Measurements from ENCODE around the gene PTPN13.
A peak's percentile ranks its signal among the peaks of the same experiment; 100 is the strongest.
"Not testable (repeated sequence)": the region's sequence is repeated elsewhere in the genome, so short reads cannot be mapped to it uniquely, and the experiment has no call there.

Gene PTPN13

GRCh38 chr4:86718152-86718551, 124.0 kb downstream of the PTPN13 start:
- no peak for DNase-seq

DNA sequence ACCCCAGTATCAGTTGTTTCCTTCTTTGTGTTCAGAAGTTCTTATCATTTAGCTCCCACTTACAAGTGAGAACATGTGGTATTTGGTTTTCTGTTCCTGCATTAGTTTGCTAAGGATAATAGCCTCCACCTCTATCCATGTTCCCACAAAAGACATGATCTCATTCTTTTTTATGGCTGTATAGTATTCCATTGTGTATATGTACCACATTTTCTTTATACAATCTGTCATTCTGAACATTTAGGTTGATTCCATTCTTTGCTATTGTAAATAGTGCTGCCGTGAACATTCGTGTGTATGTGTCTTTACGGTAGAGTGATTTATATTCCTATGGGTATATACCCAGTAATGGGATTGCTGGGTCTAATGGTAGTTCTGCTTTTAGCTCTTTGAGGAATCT, 125.0 kb downstream of the PTPN13 start:
- not testable (repeated sequence) for DNase-seq

- no peak for DNase-seq
Measured at GRCh38 chr4:86720508-86721068, 126.5 kb downstream of the PTPN13 start.

DNA sequence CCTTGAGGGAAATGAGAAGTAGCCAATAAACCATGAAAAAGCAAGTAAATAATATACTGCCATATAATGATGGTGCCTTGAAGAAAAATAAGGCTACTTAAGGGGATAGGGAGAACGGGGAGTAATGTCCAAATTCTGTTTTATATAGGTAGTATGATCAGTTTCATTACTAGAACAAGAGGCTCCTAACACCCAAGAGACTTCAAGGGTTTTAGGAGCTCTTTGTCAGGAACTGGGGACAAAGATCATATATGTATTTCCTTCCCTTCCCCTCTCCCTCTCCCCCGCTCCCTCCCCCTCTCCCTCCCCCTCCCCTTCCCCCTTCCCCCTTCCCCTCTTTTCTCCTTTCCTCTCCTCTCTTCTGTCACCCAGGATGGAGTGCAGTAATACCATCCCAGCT, 127.3 kb downstream of the PTPN13 start:
- DNase-seq: no peak

DNA sequence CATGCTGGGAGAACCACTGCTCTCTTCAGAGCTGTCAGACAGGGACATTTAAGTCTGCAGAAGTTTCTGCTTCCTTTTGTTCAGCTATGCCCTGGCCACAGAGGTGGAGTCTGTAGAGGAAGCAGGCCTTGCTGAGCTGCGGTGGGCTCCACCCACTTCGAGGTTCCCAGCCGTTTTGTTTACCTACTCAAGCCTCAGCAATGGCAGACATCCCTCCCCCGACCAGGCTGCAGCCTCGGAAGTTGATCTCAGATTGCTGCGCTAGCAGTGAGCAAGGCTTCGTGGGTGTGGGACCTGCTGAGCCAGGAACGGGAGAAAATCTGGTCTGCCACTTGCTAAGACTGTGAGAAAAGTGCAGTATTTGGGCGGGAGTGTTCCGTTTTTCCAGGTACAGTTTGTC, 136.2 kb downstream of the PTPN13 start:
- DNase-seq: no peak

DNA sequence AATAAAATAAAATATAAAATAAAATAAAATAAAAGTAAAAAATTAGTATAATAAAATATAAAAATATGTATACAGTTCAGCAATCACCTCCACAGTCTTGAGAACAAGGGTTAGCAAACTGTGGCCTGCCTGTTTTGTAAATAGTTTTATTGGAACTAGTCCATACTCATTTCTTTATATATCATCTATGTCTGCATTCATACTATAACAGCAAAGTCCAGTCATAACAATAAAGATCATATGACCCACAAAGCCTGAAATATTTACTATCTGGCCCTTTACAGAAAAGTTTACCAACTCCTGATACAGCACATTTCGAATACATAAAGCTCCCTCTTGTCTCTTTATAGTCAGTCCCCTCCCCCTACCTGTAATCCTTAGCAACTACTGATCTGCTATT, 143.1 kb downstream of the PTPN13 start:
- no peak for DNase-seq

DNA sequence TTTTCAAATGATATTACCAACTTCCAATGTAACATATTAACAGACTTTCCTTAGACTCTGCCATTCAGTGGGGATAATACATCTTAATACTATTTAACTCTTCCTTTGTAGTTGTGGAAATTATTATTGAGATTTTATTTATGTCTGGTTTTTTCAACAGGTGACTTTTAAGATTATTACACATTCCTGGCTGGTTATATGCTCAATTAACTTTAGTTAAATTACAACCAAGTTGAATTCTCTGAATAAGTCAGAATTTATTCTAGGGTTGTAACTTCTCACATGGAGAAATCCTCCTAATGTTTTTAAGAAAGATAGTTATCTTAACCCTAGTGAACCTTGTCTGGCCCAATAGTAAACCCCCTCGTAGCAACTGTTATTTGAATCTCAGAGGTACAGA, 147.7 kb downstream of the PTPN13 start:
- DNase-seq: no peak

GRCh38 chr4:86744570-86744969, 150.5 kb downstream of the PTPN13 start:
- DNase-seq: no peak

- DNase-seq: no peak
Measured at GRCh38 chr4:86749121-86749520, 155.0 kb downstream of the PTPN13 start.

- DNase-seq: no peak
Measured at GRCh38 chr4:86755388-86755787, 161.3 kb downstream of the PTPN13 start.

GRCh38 chr4:86757468-86757867, 163.4 kb downstream of the PTPN13 start:
- no peak for DNase-seq

DNA sequence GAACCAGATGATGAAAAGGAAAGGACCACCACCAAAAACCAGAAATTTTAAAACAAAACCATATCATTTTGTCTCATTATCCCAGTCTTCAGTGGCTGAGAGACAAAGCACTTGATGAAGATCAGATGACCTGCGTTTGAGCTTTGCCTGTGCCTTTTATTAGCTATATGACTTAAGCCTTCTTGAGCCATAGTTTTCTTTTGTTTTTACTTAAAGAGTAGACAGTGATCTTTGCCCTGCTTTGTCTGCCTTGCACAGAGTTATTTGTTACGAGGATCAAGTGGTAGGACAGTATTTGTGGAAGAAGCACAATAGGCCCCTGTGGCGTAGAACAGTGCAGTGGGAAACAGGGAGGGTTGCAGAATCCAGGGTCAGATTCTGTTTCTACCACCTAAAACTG, 165.2 kb downstream of the PTPN13 start:
- DNase-seq: no peak

- no peak for DNase-seq
Measured at GRCh38 chr4:86762649-86763048, 168.5 kb downstream of the PTPN13 start.

- DNase-seq: no peak
Measured at GRCh38 chr4:86769794-86770193, 175.7 kb downstream of the PTPN13 start.

DNA sequence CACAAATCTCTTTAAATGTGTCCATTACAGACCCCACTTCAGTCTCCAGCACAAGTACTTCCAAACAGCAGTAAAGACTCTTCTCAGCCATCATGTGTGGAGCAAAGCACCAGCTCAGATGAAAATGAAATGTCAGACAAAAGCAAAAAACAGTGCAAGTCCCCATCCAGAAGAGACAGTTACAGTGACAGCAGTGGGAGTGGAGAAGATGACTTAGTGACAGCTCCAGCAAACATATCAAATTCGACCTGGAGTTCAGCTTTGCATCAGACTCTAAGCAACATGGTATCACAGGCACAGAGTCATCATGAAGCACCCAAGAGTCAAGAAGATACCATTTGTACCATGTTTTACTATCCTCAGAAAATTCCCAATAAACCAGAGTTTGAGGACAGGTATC, 177.0 kb downstream of the PTPN13 start:
- DNase-seq: no peak

GRCh38 chr4:86775061-86775460, 180.9 kb downstream of the PTPN13 start:
- DNase-seq: no peak

DNA sequence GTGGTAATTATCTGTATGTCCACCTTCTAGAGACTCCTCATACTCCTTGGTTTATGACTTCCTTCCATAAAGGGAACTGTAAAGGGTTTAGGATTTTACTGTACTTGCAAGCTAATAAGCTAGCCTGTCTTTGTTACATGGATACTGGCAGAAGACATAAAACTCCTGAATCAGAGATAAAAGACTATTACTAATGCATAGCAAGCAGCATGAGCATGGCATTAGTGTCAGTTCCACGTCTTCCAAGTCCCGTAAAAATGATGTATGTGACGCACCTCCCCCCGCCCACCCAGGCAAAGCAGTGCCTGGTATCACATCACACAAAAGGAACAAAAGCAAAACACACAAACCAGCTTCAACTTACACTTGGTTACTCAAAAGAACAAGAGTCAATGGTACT, 184.1 kb downstream of the PTPN13 start:
- no peak for DNase-seq

DNA sequence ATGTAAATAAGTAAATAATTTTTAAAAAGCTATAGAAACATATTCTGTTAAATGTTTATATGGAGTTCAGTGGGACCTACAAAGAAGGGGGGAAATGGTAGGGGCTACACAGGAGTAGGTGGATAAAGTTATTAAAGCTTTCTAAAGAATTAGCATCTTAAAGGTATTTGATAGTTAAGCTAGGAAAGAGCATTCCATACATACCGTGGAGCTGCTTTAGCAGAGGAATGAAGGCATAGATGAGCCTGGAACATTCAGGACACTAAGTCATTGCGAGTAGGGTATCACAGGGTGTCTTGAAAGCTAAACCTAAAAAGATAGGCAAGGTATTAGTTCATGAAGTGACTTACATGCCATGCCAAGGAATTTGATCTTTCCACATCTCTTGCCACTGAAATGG, 194.7 kb downstream of the PTPN13 start:
- no peak for DNase-seq

DNA sequence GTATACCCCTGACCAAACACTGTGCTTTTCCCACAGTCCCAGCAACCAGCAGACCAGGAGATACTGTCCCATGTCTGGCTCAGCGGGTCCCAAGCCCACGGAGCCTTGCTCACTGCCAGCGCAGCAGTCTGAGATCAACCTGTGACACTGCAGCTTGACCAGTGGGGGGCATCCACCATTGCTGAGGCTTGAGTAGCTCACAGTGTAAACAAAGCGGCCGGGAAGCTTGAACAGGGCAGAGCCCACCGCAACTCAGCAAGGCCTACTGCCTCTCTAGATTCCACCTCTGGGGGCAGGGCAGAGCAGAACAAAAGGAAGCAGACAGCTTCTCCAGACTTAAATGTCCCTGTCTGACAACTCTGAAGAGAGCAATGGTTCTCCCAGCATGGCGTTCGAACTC, 197.0 kb downstream of the PTPN13 start:
- no peak for DNase-seq

DNA sequence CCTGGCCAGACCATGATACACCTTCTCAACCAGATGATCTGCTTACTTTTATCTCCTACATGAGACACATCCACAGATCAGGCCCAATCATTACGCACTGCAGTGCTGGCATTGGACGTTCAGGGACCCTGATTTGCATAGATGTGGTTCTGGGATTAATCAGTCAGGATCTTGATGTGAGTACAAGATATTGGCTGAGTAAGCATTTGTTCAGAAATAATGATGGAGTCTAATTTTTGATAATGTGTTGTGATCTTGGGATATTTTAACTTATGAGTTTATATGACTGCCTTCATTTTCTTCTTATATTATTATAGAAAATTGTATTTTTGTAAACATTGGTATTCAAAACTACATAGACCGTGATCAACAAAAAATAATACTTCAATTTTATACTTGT, 215.7 kb downstream of the PTPN13 start:
- DNase-seq: no peak

DNA sequence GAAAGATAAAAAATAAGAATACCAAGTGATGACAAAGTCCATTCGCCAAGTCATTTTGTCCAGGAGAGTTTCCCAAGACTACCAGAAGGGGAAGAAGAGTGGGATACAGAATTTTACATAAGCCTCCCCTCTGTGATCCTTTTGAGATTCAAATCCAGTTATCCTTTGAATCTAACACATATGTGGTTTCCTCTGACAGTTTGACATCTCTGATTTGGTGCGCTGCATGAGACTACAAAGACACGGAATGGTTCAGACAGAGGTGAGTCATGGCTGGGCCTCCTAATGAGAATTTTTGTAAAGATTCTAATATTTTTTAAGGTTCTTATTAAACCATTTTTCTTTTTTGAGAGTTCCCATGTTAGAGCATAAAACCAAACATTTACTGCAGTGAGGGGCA, 216.7 kb downstream of the PTPN13 start:
- DNase-seq: no peak

GRCh38 chr4:86815653-86816052, 221.5 kb downstream of the PTPN13 start:
- no peak for DNase-seq

- DNase-seq: peak; percentile 65
Measured at GRCh38 chr4:86816501-86817273, 222.6 kb downstream of the PTPN13 start.

DNA sequence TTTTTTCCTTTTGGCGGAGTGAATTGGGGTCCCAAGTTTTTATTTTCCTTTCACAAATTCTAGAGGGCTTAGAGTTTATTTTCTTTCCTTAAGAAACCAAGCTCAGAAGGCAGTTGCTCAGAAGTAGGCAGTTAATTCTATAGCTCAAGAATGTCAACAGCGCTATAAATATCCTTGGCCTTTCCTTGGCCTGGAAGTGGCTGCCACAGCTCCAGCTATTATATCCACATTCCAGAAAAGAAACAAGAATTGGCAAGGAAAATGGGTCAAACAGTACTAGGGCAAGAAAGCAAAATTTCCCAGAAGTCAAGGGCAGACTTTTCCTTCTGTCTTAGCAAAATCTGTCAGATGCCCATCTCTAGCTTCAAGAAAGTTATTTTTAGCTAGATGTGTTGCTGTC, 224.1 kb downstream of the PTPN13 start:
- DNase-seq: peak; percentile 20

- DNase-seq: no peak
Measured at GRCh38 chr4:86818841-86819240, 224.7 kb downstream of the PTPN13 start.
